Measurements from ENCODE around the gene RPUSD1. TPM values are rescaled to one million over a fixed set of nuclear protein-coding genes. Genes with fewer than 3 reads are reported as not detected.

RPUSD1 gene
- total RNA-seq, 1 experiment from 2014 or later = 53.3 TPM

GRCh38 chr16:800834-801511 lies 12.8 kb upstream of the RPUSD1 start:
- DNase-seq = no peak
- Histone ChIP-seq H3K4me3 (no peak overlapping the region), H3K4me1 (replicated peaks; ENCODE audit: insufficient read depth) (peaks cover 9% of the 10 kb centered on the region), H2AFZ (no peak overlapping the region), H3K27ac (no peak overlapping the region), H3F3A (ENCODE audit: insufficient read depth, low read depth) (peaks cover 23% of the 10 kb centered on the region), H4K20me1 (ENCODE audit: insufficient read depth) (peaks cover 14% of the 10 kb centered on the region), H3K79me2 (ENCODE audit: low read depth) (0 out of 2 replicates have a peak, but pooled peaks cover 3% of the 10 kb centered on the region), H3K9me3 (ENCODE audit: insufficient read depth, low read depth) (no peaks in the 10 kb centered on the region), H3K4me2 (no peak overlapping the region), H3K36me3 (ENCODE audit: low read depth) (no peaks in the 10 kb centered on the region), H3K27me3 (ENCODE audit: insufficient read depth, low read depth) (peaks cover 27% of the 10 kb centered on the region), H3K9me2 (ENCODE audit: insufficient read depth) (no peaks in the 10 kb centered on the region)
- TF ChIP-seq CTCF (conservative IDR thresholded peaks at IDR 0.05) (no peak), EZH2 (IDR thresholded peaks at IDR 0.05; ENCODE audit: low read depth) (no peak)
- CTCF ChIA-PET = no interaction called here
- intact Hi-C loops (cut with micrococcal nuclease; ENCODE audit: unreplicated experiment) = no loop called here
- BruUV-seq (replicated peaks) = no TSS peak
- POLR2A ChIA-PET (ENCODE audit: unreplicated experiment) = no interaction called here

DNA sequence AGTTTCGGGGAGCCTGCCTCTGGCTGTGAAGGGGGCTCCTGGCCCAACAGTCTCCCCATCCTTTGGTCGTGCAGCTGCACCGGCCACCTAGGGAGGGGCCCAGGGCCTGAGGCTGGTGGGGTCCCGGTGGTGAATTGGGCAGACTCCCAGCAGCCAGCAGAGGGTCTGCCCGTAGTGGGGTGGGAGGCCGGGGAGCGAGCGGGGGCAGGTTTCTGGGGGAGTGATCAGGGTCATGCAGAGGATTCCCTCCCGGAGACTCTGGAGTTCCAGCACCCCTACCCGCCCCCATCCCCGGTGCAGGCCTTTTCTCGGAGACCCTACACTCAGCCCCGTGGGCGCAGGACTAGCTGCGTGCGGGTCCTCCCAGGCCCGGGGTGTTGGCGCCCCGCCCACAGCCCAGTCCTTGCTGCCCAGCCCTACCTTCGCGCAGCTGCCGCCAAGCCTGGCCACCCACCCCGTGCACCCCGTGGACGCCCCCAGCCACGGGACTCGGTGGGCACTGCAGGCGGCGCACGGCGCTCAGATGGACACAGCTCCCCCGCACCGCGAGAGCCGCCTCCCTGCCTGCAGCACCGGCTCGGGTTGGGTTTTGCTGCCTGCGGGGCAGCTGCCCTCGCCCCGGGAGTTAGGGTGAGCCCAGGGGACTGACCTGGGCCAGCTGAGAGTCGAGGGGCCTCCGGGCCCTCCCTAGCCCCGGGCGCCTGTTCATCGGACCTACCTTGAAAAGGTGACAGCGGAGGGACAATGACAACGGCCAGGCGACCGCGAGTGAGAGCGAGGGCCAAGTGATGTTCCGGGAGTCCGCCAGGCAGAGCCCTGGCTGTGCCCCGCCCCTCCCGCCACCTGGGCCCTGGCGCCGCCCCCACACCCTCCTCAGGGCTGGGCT lies 12.0 kb upstream of the RPUSD1 start, which contains the start of gene GNG13:
Gene GNG13, minus strand, starts transcription at position 787 of the 886 bp plus-strand sequence. CDS start 1,657 bp downstream, outside the sequence.
- Histone ChIP-seq H3K4me2 (peak within 1 kb of the TSS; percentile 38; the same call in 1 of the 2 replicates), H4K20me1 (ENCODE audit: insufficient read depth) (peaks cover 17% of the 10 kb centered on the region), H3K27ac (no peak within 1 kb of the TSS), H3K9me2 (ENCODE audit: insufficient read depth) (no peaks in the 10 kb centered on the region), H3K4me3 (no peak within 1 kb of the TSS), H3K36me3 (ENCODE audit: low read depth) (no peaks in the 10 kb centered on the region), H3K9me3 (ENCODE audit: insufficient read depth, low read depth) (no peaks in the 10 kb centered on the region), H3K27me3 (ENCODE audit: insufficient read depth, low read depth) (peaks cover 27% of the 10 kb centered on the region), H2AFZ (no peak within 1 kb of the TSS), H3K4me1 (replicated peaks; ENCODE audit: insufficient read depth) (peaks cover 14% of the 10 kb centered on the region), H3F3A (ENCODE audit: insufficient read depth, low read depth) (peaks cover 26% of the 10 kb centered on the region), H3K79me2 (ENCODE audit: low read depth) (no peaks in the 10 kb centered on the region)
- TF ChIP-seq CTCF (conservative IDR thresholded peaks at IDR 0.05) = no peak
- no peak for TF ChIP-seq EZH2 (IDR thresholded peaks at IDR 0.05; ENCODE audit: low read depth)
- POLR2A ChIA-PET (ENCODE audit: unreplicated experiment) = no interaction called here
- DNase-seq = no peak
- CTCF ChIA-PET = no interaction called here
- intact Hi-C loops (cut with micrococcal nuclease; ENCODE audit: unreplicated experiment) = no loop called here
- no TSS peak for BruUV-seq (replicated peaks)

DNA sequence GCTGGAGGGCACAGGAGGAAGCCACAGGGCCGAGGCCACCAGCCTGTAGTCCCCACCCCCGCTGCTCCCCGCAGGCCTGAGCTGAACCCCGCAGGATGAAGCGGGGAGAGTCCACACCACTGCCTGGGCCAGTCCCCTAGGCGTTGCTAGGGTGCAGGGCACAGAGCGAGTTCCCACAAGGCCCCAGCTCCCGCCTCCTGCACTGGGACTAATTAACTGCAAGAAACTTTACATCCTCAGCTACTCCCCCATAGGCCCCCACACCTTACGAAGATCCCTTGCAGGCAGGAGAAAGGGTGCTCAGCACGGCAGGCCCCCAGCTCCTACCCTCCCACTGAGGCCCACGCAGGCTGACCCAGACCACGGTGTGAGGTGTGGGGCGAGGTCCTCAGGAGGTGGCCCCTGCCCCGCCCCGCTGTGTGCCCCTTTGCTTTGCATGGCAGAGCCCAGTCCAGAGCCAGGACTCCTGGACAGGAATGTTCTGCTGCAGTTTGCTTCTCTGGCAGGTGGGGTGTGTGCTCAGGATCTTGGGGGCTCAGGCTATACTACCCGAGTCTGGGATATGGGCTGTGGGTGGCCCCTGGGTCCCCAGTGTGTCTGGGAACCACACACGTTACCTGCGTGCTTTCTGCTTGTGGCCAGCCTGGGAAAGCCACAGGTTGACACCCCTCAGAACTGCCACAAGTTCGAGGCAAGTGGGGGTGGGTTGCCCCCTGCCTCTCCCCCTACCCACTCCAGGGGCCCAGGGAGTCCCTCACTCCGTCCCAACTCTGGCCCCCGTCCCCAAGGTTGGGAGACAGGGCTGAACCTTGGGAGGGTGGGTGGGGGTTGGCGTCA lies 11.1 kb upstream of the RPUSD1 start:
- TF ChIP-seq EZH2 (IDR thresholded peaks at IDR 0.05; ENCODE audit: low read depth) (no peak), CTCF (conservative IDR thresholded peaks at IDR 0.05) (no peak)
- ChIA-PET CTCF (no interaction called here), POLR2A (ENCODE audit: unreplicated experiment) (no interaction called here)
- H3K9me2 ChIP-seq (ENCODE audit: insufficient read depth) = no peaks in the 10 kb centered on the region
- no peak overlapping the region for H3K4me2 ChIP-seq
- H3K9me3 ChIP-seq (ENCODE audit: insufficient read depth, low read depth) = no peaks in the 10 kb centered on the region
- no peak overlapping the region for H2AFZ ChIP-seq
- H3F3A ChIP-seq (ENCODE audit: insufficient read depth, low read depth) = peaks cover 23% of the 10 kb centered on the region
- peaks cover 14% of the 10 kb centered on the region for H3K4me1 ChIP-seq (replicated peaks; ENCODE audit: insufficient read depth)
- no peaks in the 10 kb centered on the region for H3K36me3 ChIP-seq (ENCODE audit: low read depth)
- H4K20me1 ChIP-seq (ENCODE audit: insufficient read depth) = peaks cover 17% of the 10 kb centered on the region
- H3K27me3 ChIP-seq (ENCODE audit: insufficient read depth, low read depth) = peaks cover 27% of the 10 kb centered on the region
- DNase-seq = no peak
- no peak overlapping the region for H3K4me3 ChIP-seq
- H3K27ac ChIP-seq = no peak overlapping the region
- no peaks in the 10 kb centered on the region for H3K79me2 ChIP-seq (ENCODE audit: low read depth)
- BruUV-seq (replicated peaks) = no TSS peak
- intact Hi-C loops (cut with micrococcal nuclease; ENCODE audit: unreplicated experiment) = no loop called here

Measured in PC-9 (cell line).